IMR-90 (cell line): Measurements from ENCODE around the gene TMEM38A. TPM values are rescaled to one million over a fixed set of nuclear protein-coding genes. Genes with fewer than 3 reads are reported as not detected.

Experiments
- ATAC-seq: fragments of 200-7000 bp; cut with Tn5 transposase; 2 replicates; pipeline ENCODE4 v1.9.1; 2020; ENCODE audit warnings: low read depth, mild to moderate bottlenecking, moderate library complexity
- BruUV-seq: library from RNA; stranded (reverse); fragments of 400-500 nt; replicated peaks from 2 replicates; lab custom pipeline; 2021; lab: Mats Ljungman, UMichigan
- CTCF ChIA-PET: fragments of 300-600 bp; formaldehyde crosslinking; extraction: SDS; loops from one replicate; lab custom pipeline; 2021; ENCODE audit warnings: antibody characterized with exemption; lab: Yijun Ruan, JAX
- POLR2A ChIA-PET: fragments of 300-600 bp; sonication (Branson Sonifier 250); formaldehyde crosslinking; loops from one replicate; lab custom pipeline; 2022; ENCODE audit warnings: antibody characterized with exemption; ENCODE audit not compliant: unreplicated experiment; lab: Charles Lee
- DNase-seq: peaks from one replicate; pipeline ENCODE4 v3.0.0; 2013
- H2AFZ ChIP-seq: replicated peaks from 2 replicates; pipeline ENCODE3; 2013; ENCODE audit warnings: low read length, mild to moderate bottlenecking; ENCODE audit not compliant: poor library complexity
- H2AK5ac ChIP-seq: 2 replicates; pipeline ENCODE4 v1.6.1; 2013; ENCODE audit warnings: low read depth, low read length, inconsistent platforms
- H2AK9ac ChIP-seq: replicated peaks from 2 replicates; pipeline ENCODE3; 2013; ENCODE audit warnings: mild to moderate bottlenecking, low read depth, low read length, moderate library complexity; ENCODE audit not compliant: poor library complexity
- H2BK120ac ChIP-seq: 2 replicates; pipeline ENCODE4 v1.6.1; 2013; ENCODE audit warnings: low read depth, low read length, inconsistent platforms
- H2BK15ac ChIP-seq: 3 replicates; pipeline ENCODE4 v1.6.1; 2013; ENCODE audit warnings: low read depth, low read length, inconsistent platforms
- H2BK20ac ChIP-seq: 2 replicates; pipeline ENCODE4 v1.6.1; 2013; ENCODE audit warnings: low read depth, mild to moderate bottlenecking, inconsistent platforms, low read length, moderate library complexity
- H2BK5ac ChIP-seq: 2 replicates; pipeline ENCODE4 v1.6.1; 2013; ENCODE audit warnings: mild to moderate bottlenecking, low read depth, low read length, inconsistent platforms; ENCODE audit not compliant: poor library complexity, severe bottlenecking
- H3K14ac ChIP-seq: replicated peaks from 2 replicates; pipeline ENCODE4 v1.6.1; 2013; ENCODE audit warnings: low read depth, low read length, inconsistent platforms
- H3K18ac ChIP-seq: 2 replicates; pipeline ENCODE4 v1.6.1; 2013; ENCODE audit warnings: low read depth, low read length, control low read depth
- H3K23ac ChIP-seq: 2 replicates; pipeline ENCODE4 v1.6.1; 2013; ENCODE audit warnings: low read depth, low read length, inconsistent platforms
- H3K27ac ChIP-seq: 2 replicates; pipeline ENCODE4 v1.5.1; 2013; ENCODE audit warnings: mild to moderate bottlenecking, control low read depth, low read length; ENCODE audit not compliant: insufficient read depth
- H3K27me3 ChIP-seq: 2 replicates; pipeline ENCODE4 v1.6.1; 2013; ENCODE audit warnings: low read length; ENCODE audit not compliant: control insufficient read depth, insufficient read depth
- H3K36me3 ChIP-seq: 2 replicates; pipeline ENCODE4 v1.6.1; 2013; ENCODE audit warnings: low read length, mixed read lengths; ENCODE audit not compliant: control insufficient read depth, insufficient read depth
- H3K4ac ChIP-seq: 2 replicates; pipeline ENCODE4 v1.6.1; 2013; ENCODE audit warnings: low read depth, low read length, inconsistent platforms
- H3K4me1 ChIP-seq: 2 replicates; pipeline ENCODE4 v1.6.1; 2013; ENCODE audit warnings: low read length, mixed read lengths; ENCODE audit not compliant: control insufficient read depth, insufficient read depth
- H3K4me2 ChIP-seq: 2 replicates; pipeline ENCODE4 v1.6.1; 2013; ENCODE audit warnings: low read depth, mild to moderate bottlenecking, control low read depth, low read length, moderate library complexity
- H3K4me3 ChIP-seq: 2 replicates; pipeline ENCODE4 v1.5.1; 2013; ENCODE audit warnings: low read depth, mild to moderate bottlenecking, control low read depth, low read length, moderate library complexity; ENCODE audit not compliant: insufficient read depth
- H3K56ac ChIP-seq: 2 replicates; pipeline ENCODE4 v1.6.1; 2013; ENCODE audit warnings: low read length, inconsistent platforms; ENCODE audit not compliant: insufficient read depth; ENCODE audit errors: extremely low read depth
- H3K79me1 ChIP-seq, 2 experiments: 2 replicates each; pipeline ENCODE4 v1.6.1; 2013; ENCODE audit warnings: low read length in 2 of 2, inconsistent platforms in 1 of 2, low read depth in 1 of 2
- H3K9ac ChIP-seq: 2 replicates; pipeline ENCODE4 v1.6.1; 2013; ENCODE audit warnings: low read depth, low read length, control low read depth
- H3K9me1 ChIP-seq: 2 replicates; pipeline ENCODE4 v1.6.1; 2013; ENCODE audit warnings: low read length, inconsistent platforms; ENCODE audit not compliant: insufficient read depth
- H3K9me3 ChIP-seq: 2 replicates; pipeline ENCODE4 v1.6.1; 2013; ENCODE audit warnings: low read length; ENCODE audit not compliant: control insufficient read depth, insufficient read depth
- H4K20me1 ChIP-seq: 2 replicates; pipeline ENCODE4 v1.6.1; 2013; ENCODE audit warnings: low read length, inconsistent platforms; ENCODE audit not compliant: insufficient read depth
- H4K5ac ChIP-seq: 2 replicates; pipeline ENCODE4 v1.6.1; 2013; ENCODE audit warnings: mild to moderate bottlenecking, low read depth, low read length, control low read depth
- H4K8ac ChIP-seq, 2 experiments: 2 replicates each; pipeline ENCODE4 v1.6.1; 2013; ENCODE audit warnings: low read depth in 2 of 2, low read length in 2 of 2, control low read depth in 1 of 2, inconsistent platforms in 1 of 2
- H4K91ac ChIP-seq: 2 replicates; pipeline ENCODE4 v1.6.1; 2013; ENCODE audit warnings: low read depth, low read length, inconsistent platforms; ENCODE audit not compliant: insufficient read depth
- BHLHE40 ChIP-seq: fragments of 150-350 bp; IDR thresholded peaks from 2 replicates; pipeline ENCODE4 v1.6.1; 2016; ENCODE audit warnings: mild to moderate bottlenecking, low read depth, low read length
- CEBPB ChIP-seq: IDR thresholded peaks from 2 replicates; pipeline ENCODE4 v1.6.1; 2012; ENCODE audit warnings: low read depth, low read length, improper control_type of control experiment
- CHD1 ChIP-seq: IDR thresholded peaks from 2 replicates; pipeline ENCODE4 v1.6.1; 2012; ENCODE audit warnings: low read depth, low read length, improper control_type of control experiment
- FOS ChIP-seq: fragments of 150-350 bp; IDR thresholded peaks from 2 replicates; pipeline ENCODE4 v1.6.1; 2016; ENCODE audit warnings: low read depth, low read length
- MAFK ChIP-seq: IDR thresholded peaks from 2 replicates; pipeline ENCODE4 v1.6.1; 2012; ENCODE audit warnings: low read depth, low read length, improper control_type of control experiment
- MAZ ChIP-seq: IDR thresholded peaks from 2 replicates; pipeline ENCODE4 v1.6.1; 2012; ENCODE audit warnings: low read depth, mild to moderate bottlenecking, low read length, improper control_type of control experiment, moderate library complexity, borderline replicate concordance
- MXI1 ChIP-seq: IDR thresholded peaks from 2 replicates; pipeline ENCODE4 v1.6.1; 2012; ENCODE audit warnings: low read depth, mild to moderate bottlenecking, low read length, moderate library complexity, borderline replicate concordance
- NFE2L2 ChIP-seq: fragments of 150-350 bp; IDR thresholded peaks from 2 replicates; pipeline ENCODE4 v1.6.1; 2016; ENCODE audit warnings: low read depth, mild to moderate bottlenecking, low read length
- POLR2A ChIP-seq: IDR thresholded peaks from 2 replicates; pipeline ENCODE4 v1.6.1; 2012; ENCODE audit warnings: mild to moderate bottlenecking, low read depth, low read length
- RAD21 ChIP-seq: IDR thresholded peaks from 2 replicates; pipeline ENCODE4 v1.6.1; 2012; ENCODE audit warnings: low read length, improper control_type of control experiment
- RCOR1 ChIP-seq: IDR thresholded peaks from 2 replicates; pipeline ENCODE4 v1.6.1; 2012; ENCODE audit warnings: mild to moderate bottlenecking, low read length, improper control_type of control experiment; ENCODE audit not compliant: insufficient replicate concordance
- RFX5 ChIP-seq: IDR thresholded peaks from 2 replicates; pipeline ENCODE4 v1.8.0; 2012; ENCODE audit warnings: low read depth, mild to moderate bottlenecking, low read length, moderate library complexity
- SMC3 ChIP-seq: fragments of 150-350 bp; IDR thresholded peaks from 2 replicates; pipeline ENCODE4 v1.6.1; 2016; ENCODE audit warnings: low read depth, mild to moderate bottlenecking, antibody characterized with exemption, low read length, moderate library complexity
- WGBS, 2 experiments: methylation state at CpG; one replicate each; pipeline versions ENCODE4 v1.1.5 to v1.1.7; 2013; ENCODE audit warnings: missing lambda C conversion rate in 2 of 2; ENCODE audit not compliant: insufficient read length in 1 of 2; ENCODE audit errors: extremely low coverage in 2 of 2; 5-methylcytosine and 5-hydroxymethylcytosine counted together
- dilution Hi-C: fragments of 300-500 bp; cut with HindIII; formaldehyde crosslinking; loops from one replicate; pipeline ENCODE4 v1.14.3; 2018; ENCODE audit warnings: low sequenced_read_pairs; ENCODE audit not compliant: unreplicated experiment
- in situ Hi-C: fragments of 300-500 bp; cut with MboI; formaldehyde crosslinking; loops from 3 replicates; pipeline ENCODE4 v1.14.3; 2019; ENCODE audit warnings: low sequenced_read_pairs, inconsistent platforms, mixed read lengths
- intact Hi-C: fragments of 100-400 bp; cut with micrococcal nuclease; formaldehyde crosslinking; loops from 2 replicates; pipeline ENCODE4 v1.10.0; 2022
- polyA plus RNA-seq, 3 experiments: library from polyadenylated mRNA; depleted of rRNA; stranded (reverse); fragments of >200 nt; gene quantifications; 2 replicates each; pipeline ENCODE4 v1.2.3, GENCODE V29; 2012; ENCODE audit warnings: low replicate concordance in 1 of 3
- total RNA-seq: library from RNA; depleted of rRNA; stranded (reverse); fragments of >200 nt; gene quantifications from 2 replicates; pipeline ENCODE4 v1.2.3, GENCODE V29; 2012
- TF ChIP-seq, protein P1 (sequence below): fragments of 150-350 bp; IDR thresholded peaks from 2 replicates; pipeline ENCODE4 v1.6.1; 2017; ENCODE audit warnings: mild to moderate bottlenecking, antibody characterized with exemption, low read length, low read depth
- TF ChIP-seq, protein P2 (sequence below): conservative IDR thresholded peaks from 2 replicates; pipeline ENCODE4 v1.5.1; 2012; ENCODE audit warnings: mild to moderate bottlenecking, low read depth, low read length, improper control_type of control experiment
- TF ChIP-seq, protein P3 (sequence below): fragments of 150-350 bp; IDR thresholded peaks from 2 replicates; pipeline ENCODE4 v1.6.1; 2016; ENCODE audit warnings: low read depth, mild to moderate bottlenecking, low read length, moderate library complexity, borderline replicate concordance

Gene TMEM38A
- total and polyA plus RNA-seq, 2 of the 4 experiments (the other 2 are of a cell fraction) = 1.3 to 2.0 TPM

DNA sequence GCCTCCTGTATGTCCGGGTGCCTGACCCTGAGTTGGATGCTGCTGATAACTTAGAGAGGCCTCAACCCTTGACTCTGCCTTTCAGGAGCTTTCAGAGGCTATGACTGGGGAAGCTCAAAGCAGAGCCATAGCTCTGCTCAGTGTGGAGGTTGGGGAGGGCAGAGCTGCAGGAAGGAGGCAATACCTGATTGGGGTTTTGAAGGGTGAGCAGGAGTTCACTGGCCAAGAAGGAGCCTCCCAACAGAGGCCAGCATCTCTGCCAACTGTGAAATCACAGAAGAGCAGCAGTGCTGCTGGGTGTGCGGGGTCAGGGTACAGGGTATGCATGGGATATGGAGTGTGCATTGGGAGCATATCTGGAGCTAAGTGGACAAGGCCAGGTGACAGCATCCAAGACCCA, 21.6 kb downstream of the TMEM38A start:
- Histone ChIP-seq H3K27me3 (no peaks in the 10 kb centered on the region), H2BK20ac (no peak overlapping the region), H2AK5ac (no peak overlapping the region), H4K91ac (no peak overlapping the region), H2BK120ac (no peak overlapping the region), H3K4me2 (no peak overlapping the region), H2BK15ac (no peak overlapping the region), H4K5ac (no peak overlapping the region), H3K79me1 (no peaks in the 10 kb centered on the region), H2AFZ (peak overlapping the region; percentile 58), H2BK5ac (no peak overlapping the region), H3K9me3 (no peaks in the 10 kb centered on the region; the same call in 1 of the 2 replicates), H3K23ac (no peak overlapping the region), H3K4me1 (peaks cover 2% of the 10 kb centered on the region; the same call in 1 of the 2 replicates), H4K8ac (no peak overlapping the region), H3K9ac (no peak overlapping the region), H3K56ac (no peak overlapping the region), H4K20me1 (no peaks in the 10 kb centered on the region), H3K27ac (no peak overlapping the region), H3K14ac (no peak overlapping the region), H3K36me3 (no peaks in the 10 kb centered on the region; the same call in 1 of the 2 replicates), H3K9me1 (peaks cover 3% of the 10 kb centered on the region; the same call in 1 of the 2 replicates), H3K4me3 (no peak overlapping the region), H3K18ac (no peak overlapping the region), H2AK9ac (no peak overlapping the region), H3K4ac (no peak overlapping the region)
- no CpG with 5 or more reads among the region's 2 CpGs for WGBS, 2 experiments
- dilution Hi-C loops (no loop called here), in situ Hi-C loops (no loop called here), intact Hi-C loops (no loop called here)
- DNase-seq = no peak
- BruUV-seq = no TSS peak
- POLR2A ChIA-PET = no interaction called here
- ATAC-seq = no peak
- no peak for TF ChIP-seq MXI1
- no peak for TF ChIP-seq CHD1
- no peak for TF ChIP-seq RCOR1
- no peak for TF ChIP-seq CEBPB
- TF ChIP-seq, protein P1, sequence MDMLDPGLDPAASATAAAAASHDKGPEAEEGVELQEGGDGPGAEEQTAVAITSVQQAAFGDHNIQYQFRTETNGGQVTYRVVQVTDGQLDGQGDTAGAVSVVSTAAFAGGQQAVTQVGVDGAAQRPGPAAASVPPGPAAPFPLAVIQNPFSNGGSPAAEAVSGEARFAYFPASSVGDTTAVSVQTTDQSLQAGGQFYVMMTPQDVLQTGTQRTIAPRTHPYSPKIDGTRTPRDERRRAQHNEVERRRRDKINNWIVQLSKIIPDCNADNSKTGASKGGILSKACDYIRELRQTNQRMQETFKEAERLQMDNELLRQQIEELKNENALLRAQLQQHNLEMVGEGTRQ = no peak
- TF ChIP-seq RAD21 = no peak
- TF ChIP-seq RFX5 = no peak
- TF ChIP-seq, protein P2, sequence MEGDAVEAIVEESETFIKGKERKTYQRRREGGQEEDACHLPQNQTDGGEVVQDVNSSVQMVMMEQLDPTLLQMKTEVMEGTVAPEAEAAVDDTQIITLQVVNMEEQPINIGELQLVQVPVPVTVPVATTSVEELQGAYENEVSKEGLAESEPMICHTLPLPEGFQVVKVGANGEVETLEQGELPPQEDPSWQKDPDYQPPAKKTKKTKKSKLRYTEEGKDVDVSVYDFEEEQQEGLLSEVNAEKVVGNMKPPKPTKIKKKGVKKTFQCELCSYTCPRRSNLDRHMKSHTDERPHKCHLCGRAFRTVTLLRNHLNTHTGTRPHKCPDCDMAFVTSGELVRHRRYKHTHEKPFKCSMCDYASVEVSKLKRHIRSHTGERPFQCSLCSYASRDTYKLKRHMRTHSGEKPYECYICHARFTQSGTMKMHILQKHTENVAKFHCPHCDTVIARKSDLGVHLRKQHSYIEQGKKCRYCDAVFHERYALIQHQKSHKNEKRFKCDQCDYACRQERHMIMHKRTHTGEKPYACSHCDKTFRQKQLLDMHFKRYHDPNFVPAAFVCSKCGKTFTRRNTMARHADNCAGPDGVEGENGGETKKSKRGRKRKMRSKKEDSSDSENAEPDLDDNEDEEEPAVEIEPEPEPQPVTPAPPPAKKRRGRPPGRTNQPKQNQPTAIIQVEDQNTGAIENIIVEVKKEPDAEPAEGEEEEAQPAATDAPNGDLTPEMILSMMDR = no peak
- TF ChIP-seq, protein P3, sequence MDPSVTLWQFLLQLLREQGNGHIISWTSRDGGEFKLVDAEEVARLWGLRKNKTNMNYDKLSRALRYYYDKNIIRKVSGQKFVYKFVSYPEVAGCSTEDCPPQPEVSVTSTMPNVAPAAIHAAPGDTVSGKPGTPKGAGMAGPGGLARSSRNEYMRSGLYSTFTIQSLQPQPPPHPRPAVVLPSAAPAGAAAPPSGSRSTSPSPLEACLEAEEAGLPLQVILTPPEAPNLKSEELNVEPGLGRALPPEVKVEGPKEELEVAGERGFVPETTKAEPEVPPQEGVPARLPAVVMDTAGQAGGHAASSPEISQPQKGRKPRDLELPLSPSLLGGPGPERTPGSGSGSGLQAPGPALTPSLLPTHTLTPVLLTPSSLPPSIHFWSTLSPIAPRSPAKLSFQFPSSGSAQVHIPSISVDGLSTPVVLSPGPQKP = no peak
- TF ChIP-seq SMC3 = no peak
- TF ChIP-seq NFE2L2 = no peak
- TF ChIP-seq MAFK = no peak
- no peak for TF ChIP-seq MAZ
- TF ChIP-seq FOS = no peak
- TF ChIP-seq BHLHE40 = no peak
- TF ChIP-seq POLR2A = no peak
- CTCF ChIA-PET = no interaction called here
